DOHH2 (cell line): ENCODE measurements around the gene TDRD12.

Experiments
- H3F3A ChIP-seq: fragments of 200-600 bp; sonication (generic), shearing (Covaris generic); 2 replicates; pipeline ENCODE4 v1.6.0; 2016; ENCODE audit warnings: antibody characterized with exemption, mild to moderate bottlenecking; ENCODE audit not compliant: control insufficient read depth, insufficient read depth
- H3K27ac ChIP-seq: fragments of 200-600 bp; sonication (generic); 2 replicates; pipeline ENCODE4 v1.5.1; 2014; ENCODE audit warnings: low read depth, mild to moderate bottlenecking, low read length, moderate library complexity
- H3K27me3 ChIP-seq: fragments of 200-600 bp; sonication (generic); 2 replicates; pipeline ENCODE4 v1.6.1; 2014; ENCODE audit warnings: mild to moderate bottlenecking, low read length, mixed read lengths; ENCODE audit not compliant: control insufficient read depth
- H3K36me3 ChIP-seq: fragments of 200-600 bp; sonication (generic); 2 replicates; pipeline ENCODE4 v1.6.1; 2014; ENCODE audit warnings: mild to moderate bottlenecking, low read length, moderate library complexity, mixed read lengths; ENCODE audit not compliant: control insufficient read depth
- H3K4me1 ChIP-seq: fragments of 200-600 bp; sonication (generic); 2 replicates; pipeline ENCODE4 v1.6.1; 2014; ENCODE audit warnings: mild to moderate bottlenecking, low read length, mixed read lengths; ENCODE audit not compliant: control insufficient read depth
- H3K4me2 ChIP-seq: fragments of 200-600 bp; sonication (generic); 2 replicates; pipeline ENCODE4 v1.6.0; 2014; ENCODE audit warnings: mild to moderate bottlenecking, low read length, moderate library complexity
- H3K4me3 ChIP-seq: fragments of 200-600 bp; sonication (generic); 2 replicates; pipeline ENCODE4 v1.5.1; 2014; ENCODE audit warnings: mild to moderate bottlenecking, low read length, mixed read lengths
- H3K79me2 ChIP-seq: fragments of 200-600 bp; sonication (generic); 2 replicates; pipeline ENCODE4 v1.6.1; 2014; ENCODE audit warnings: mild to moderate bottlenecking, low read length, mixed read lengths; ENCODE audit not compliant: control insufficient read depth
- H3K9me2 ChIP-seq: fragments of 200-600 bp; sonication (generic); replicated peaks from 2 replicates; pipeline ENCODE4 v1.6.1; 2014; ENCODE audit warnings: mild to moderate bottlenecking, low read length, mixed read lengths; ENCODE audit not compliant: control insufficient read depth
- H3K9me3 ChIP-seq: fragments of 200-600 bp; sonication (generic); 2 replicates; pipeline ENCODE4 v1.6.1; 2014; ENCODE audit warnings: antibody characterized with exemption, low read length, mixed read lengths; ENCODE audit not compliant: control insufficient read depth, insufficient read depth
- H4K20me1 ChIP-seq: fragments of 200-600 bp; sonication (generic); 2 replicates; pipeline ENCODE4 v1.6.0; 2014; ENCODE audit warnings: low read depth, mild to moderate bottlenecking, antibody characterized with exemption, low read length, moderate library complexity; ENCODE audit not compliant: control insufficient read depth, insufficient read depth
- EZH2phosphoT487 ChIP-seq: fragments of 200-600 bp; sonication (generic); IDR thresholded peaks from 2 replicates; pipeline ENCODE4 v1.6.1; 2017; ENCODE audit warnings: borderline replicate concordance, mild to moderate bottlenecking, antibody characterized with exemption, low read length, moderate library complexity, mixed read lengths
- TF ChIP-seq, protein P1 (sequence below): fragments of 200-600 bp; sonication (generic); IDR thresholded peaks from one replicate; pipeline ENCODE4 v1.5.1; 2014; ENCODE audit warnings: antibody characterized with exemption, mild to moderate bottlenecking, low read depth, low read length; ENCODE audit not compliant: poor library complexity, severe bottlenecking

Gene TDRD12

DNA sequence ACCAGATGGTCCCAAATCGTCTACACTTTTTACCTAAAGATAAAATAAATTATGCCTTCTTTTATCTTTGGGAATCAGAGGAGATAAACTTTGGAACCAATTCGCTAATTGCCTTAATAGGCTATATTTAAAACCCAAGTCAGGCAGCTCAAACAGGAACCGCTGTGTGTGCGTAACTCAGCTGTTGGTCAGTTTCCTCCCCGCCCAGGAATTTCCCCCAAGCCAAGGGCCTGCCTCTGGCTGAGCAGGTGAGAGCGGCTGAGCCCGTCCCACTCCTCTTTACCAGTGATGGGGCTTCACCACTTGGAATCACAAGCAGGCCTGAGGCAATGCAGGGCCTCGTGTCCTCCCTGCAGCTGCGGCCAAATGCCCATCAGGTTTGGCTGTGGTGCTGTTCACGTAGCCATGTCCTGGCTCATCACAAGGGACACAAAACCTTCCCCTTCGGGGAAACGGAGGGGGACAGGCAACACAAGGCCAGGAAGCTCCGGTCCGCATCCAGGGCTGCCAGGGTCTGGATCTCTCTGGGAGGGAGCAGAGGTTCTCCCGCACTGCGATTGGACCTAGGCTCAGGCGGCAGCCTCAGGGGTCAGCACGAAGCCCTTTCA lies 150.5 kb downstream of the TDRD12 start:
- no peaks in the 10 kb centered on the region for H3K79me2 ChIP-seq
- H3K27me3 ChIP-seq = no peaks in the 10 kb centered on the region
- H3K9me2 ChIP-seq = no peaks in the 10 kb centered on the region
- no peaks in the 10 kb centered on the region for H3K9me3 ChIP-seq
- H3K36me3 ChIP-seq = no peaks in the 10 kb centered on the region
- H3K4me2 ChIP-seq = no peak overlapping the region
- no peaks in the 10 kb centered on the region for H4K20me1 ChIP-seq
- no peak overlapping the region for H3K27ac ChIP-seq
- TF ChIP-seq EZH2phosphoT487 = no peak
- TF ChIP-seq, protein P1, sequence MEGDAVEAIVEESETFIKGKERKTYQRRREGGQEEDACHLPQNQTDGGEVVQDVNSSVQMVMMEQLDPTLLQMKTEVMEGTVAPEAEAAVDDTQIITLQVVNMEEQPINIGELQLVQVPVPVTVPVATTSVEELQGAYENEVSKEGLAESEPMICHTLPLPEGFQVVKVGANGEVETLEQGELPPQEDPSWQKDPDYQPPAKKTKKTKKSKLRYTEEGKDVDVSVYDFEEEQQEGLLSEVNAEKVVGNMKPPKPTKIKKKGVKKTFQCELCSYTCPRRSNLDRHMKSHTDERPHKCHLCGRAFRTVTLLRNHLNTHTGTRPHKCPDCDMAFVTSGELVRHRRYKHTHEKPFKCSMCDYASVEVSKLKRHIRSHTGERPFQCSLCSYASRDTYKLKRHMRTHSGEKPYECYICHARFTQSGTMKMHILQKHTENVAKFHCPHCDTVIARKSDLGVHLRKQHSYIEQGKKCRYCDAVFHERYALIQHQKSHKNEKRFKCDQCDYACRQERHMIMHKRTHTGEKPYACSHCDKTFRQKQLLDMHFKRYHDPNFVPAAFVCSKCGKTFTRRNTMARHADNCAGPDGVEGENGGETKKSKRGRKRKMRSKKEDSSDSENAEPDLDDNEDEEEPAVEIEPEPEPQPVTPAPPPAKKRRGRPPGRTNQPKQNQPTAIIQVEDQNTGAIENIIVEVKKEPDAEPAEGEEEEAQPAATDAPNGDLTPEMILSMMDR = no peak
- no peak overlapping the region for H3K4me3 ChIP-seq
- H3K4me1 ChIP-seq = no peaks in the 10 kb centered on the region
- H3F3A ChIP-seq = no peaks in the 10 kb centered on the region

DNA sequence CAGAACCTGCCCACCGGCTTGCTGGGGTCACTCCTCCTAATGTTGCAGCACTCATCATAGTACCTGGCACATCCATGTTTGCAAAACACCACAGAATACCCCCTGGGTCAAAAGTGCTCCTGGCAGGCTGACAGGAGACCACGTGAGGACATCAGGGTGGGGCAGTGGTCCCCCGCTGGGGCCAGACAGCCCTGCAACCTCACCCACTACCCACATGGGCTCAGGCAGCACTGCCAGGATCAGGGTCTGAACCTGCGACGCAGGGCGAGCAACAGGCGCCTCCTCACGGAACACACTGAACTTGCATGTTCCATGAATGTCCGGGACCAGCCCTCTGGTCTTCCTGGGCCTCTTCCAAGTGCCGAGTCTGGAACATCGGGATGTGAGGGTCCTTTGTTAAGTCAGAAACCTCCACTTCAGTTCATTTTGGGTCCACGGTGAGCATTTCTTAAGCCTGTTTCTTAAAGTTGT lies 151.4 kb downstream of the TDRD12 start:
- Histone ChIP-seq H3K27ac (no peak overlapping the region), H3F3A (no peaks in the 10 kb centered on the region), H3K27me3 (no peaks in the 10 kb centered on the region), H3K9me2 (no peaks in the 10 kb centered on the region), H3K79me2 (no peaks in the 10 kb centered on the region), H3K36me3 (no peaks in the 10 kb centered on the region), H3K4me1 (no peaks in the 10 kb centered on the region), H3K4me2 (no peak overlapping the region), H3K9me3 (no peaks in the 10 kb centered on the region), H3K4me3 (no peak overlapping the region), H4K20me1 (no peaks in the 10 kb centered on the region)
- TF ChIP-seq EZH2phosphoT487 = no peak
- TF ChIP-seq, protein P1 = no peak

DNA sequence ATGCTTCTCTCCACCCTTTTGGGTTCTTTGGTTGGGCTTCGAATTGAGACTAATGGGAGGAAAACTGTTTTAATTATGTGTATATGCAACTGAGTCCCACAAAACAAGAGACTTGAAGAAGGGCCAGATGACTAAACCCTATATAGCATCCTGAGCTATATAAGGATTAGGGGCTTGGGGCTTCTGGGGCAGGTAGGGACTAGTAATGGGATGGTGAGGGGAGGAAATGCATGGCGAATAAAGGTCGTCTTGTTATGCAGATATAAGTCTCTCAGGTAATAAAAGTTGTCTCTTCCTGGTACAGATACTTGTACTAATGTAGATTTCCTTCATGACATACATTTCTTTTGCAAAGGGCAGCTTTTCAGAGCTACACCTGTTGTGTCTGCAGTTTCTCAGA lies 152.8 kb downstream of the TDRD12 start:
- Histone ChIP-seq H3K27me3 (no peaks in the 10 kb centered on the region), H3K9me3 (no peaks in the 10 kb centered on the region), H3K4me2 (no peak overlapping the region), H4K20me1 (no peaks in the 10 kb centered on the region), H3K36me3 (no peaks in the 10 kb centered on the region), H3K27ac (no peak overlapping the region), H3K4me1 (no peaks in the 10 kb centered on the region), H3F3A (no peaks in the 10 kb centered on the region), H3K4me3 (no peak overlapping the region), H3K9me2 (no peaks in the 10 kb centered on the region), H3K79me2 (no peaks in the 10 kb centered on the region)
- TF ChIP-seq, protein P1 = no peak
- TF ChIP-seq EZH2phosphoT487 = no peak
